Motor neuron (in vitro differentiated cells): ENCODE results near the gene ZNF518B. TPM values are rescaled to one million over a fixed set of nuclear protein-coding genes. Genes with fewer than 3 reads are reported as not detected.

Source experiments
- ATAC-seq, 8 experiments: fragments of 200-7000 bp; cut with Tn5 transposase; replicated peaks in 6 of 8; 2 replicates each; pipeline ENCODE4 v1.8.0; 2021; ENCODE audit warnings: mild to moderate bottlenecking in 8 of 8, moderate library complexity in 8 of 8
- H3K27ac ChIP-seq, 2 donors: fragments of 250-450 bp; sonication (Bioruptor Pico); 2 replicates each; pipeline ENCODE4 v1.9.0; 2021; ENCODE audit warnings: antibody characterized with exemption in 2 of 2, mild to moderate bottlenecking in 2 of 2, moderate library complexity in 1 of 2
- H3K4me1 ChIP-seq, 2 donors: fragments of 250-450 bp; sonication (Bioruptor Pico); replicated peaks in 1 of 2; 2 replicates each; pipeline ENCODE4 v1.6.1; 2021; ENCODE audit warnings: antibody characterized with exemption in 2 of 2, mild to moderate bottlenecking in 2 of 2, moderate library complexity in 1 of 2
- H3K4me3 ChIP-seq, 5 donors: fragments of 250-450 bp; sonication (Bioruptor Pico); 2 replicates each; pipeline ENCODE4 v1.9.0; 2021; ENCODE audit warnings: antibody characterized with exemption in 5 of 5, mild to moderate bottlenecking in 5 of 5, moderate library complexity in 4 of 5
- WGBS, 10 experiments: fragments of 450-650 bp; shearing (Covaris generic); methylation state at CpG; one replicate each; pipeline ENCODE4 v1.0.0; 2022; 5-methylcytosine and 5-hydroxymethylcytosine counted together
- in situ Hi-C, 9 experiments: fragments of 400-800 bp; cut with MboI; loops; one replicate each; pipeline ENCODE4 v1.15.0; 2021; ENCODE audit warnings: low sequenced_read_pairs in 9 of 9, low pct_unique_long_range_greater_than_20kb in 2 of 9; ENCODE audit not compliant: unreplicated experiment in 9 of 9
- total RNA-seq, 8 experiments: library from RNA; unstranded; fragments of 300-600 nt; gene quantifications; 2 replicates each; pipeline versions ENCODE4 v1.2.3 to v1.2.4, GENCODE V29; 2022

The ZNF518B gene
- 10 to 100 TPM; 10.0 to 52.1 (median 40.0) TPM for total RNA-seq

GRCh38 chr4:10457255-10457801 is at the start of gene ZNF518B:
TSS of gene ZNF518B (minus strand) at chr4:10457426. CDS start at chr4:10446328, 11,098 bp downstream.
- peak; percentile 63 to 84 (median 80) for ATAC-seq
- H3K27ac ChIP-seq = peak within 1 kb of the TSS; percentile 66 to 82

GRCh38 chr4:10506077-10506476 is 48.9 kb upstream of the ZNF518B start:
- WGBS, 10 experiments = 0 to 97% (median 86%) methylated on average over 1 to 4 of the region's 4 CpGs; no CpG with 5 or more reads in 1 of the 10 experiments
- Histone ChIP-seq H3K4me1 (no peaks in the 10 kb centered on the region), H3K27ac (no peak overlapping the region), H3K4me3 (no peak overlapping the region)
- ATAC-seq = no peak
- in situ Hi-C loops = loop anchor here in 1 of 9 experiments (25.0 kb wide), 1 partner anchor 344 kb away; no protein-coding TSS in a partner anchor

More at GRCh38 chr4:10457255-10457801, at the start of gene ZNF518B:
- 10 to 42% (median 33%) methylated on average over 4 to 15 of the region's 60 CpGs; no CpG with 5 or more reads in 7 of the 10 experiments for WGBS, 10 experiments
- in situ Hi-C loops = no loop called here
- peak within 1 kb of the TSS; percentile 66 to 87 (median 74) for H3K4me3 ChIP-seq
- peaks cover 10 to 12% of the 10 kb centered on the region in 2 donors for H3K4me1 ChIP-seq

GRCh38 chr4:10504570-10505179 is 47.4 kb upstream of the ZNF518B start:
- WGBS, 10 experiments = 0 to 93% (median 43%) methylated on average over 1 to 5 of the region's 5 CpGs
- in situ Hi-C loops = loop anchor here in 1 of 9 experiments (25.0 kb wide), 1 partner anchor 342 kb away; no protein-coding TSS in a partner anchor
- H3K27ac ChIP-seq = no peak overlapping the region
- no peak overlapping the region for H3K4me3 ChIP-seq
- no peak for ATAC-seq
- H3K4me1 ChIP-seq = no peaks in the 10 kb centered on the region

- Histone ChIP-seq H3K27ac (no peak overlapping the region), H3K4me1 (no peaks in the 10 kb centered on the region), H3K4me3 (no peak overlapping the region)
- no peak for ATAC-seq
- WGBS, 10 experiments = 7 to 100% (median 98%) methylated on average over 1 to 5 of the region's 5 CpGs; no CpG with 5 or more reads in 1 of the 10 experiments
- in situ Hi-C loops = loop anchor here in 1 of 9 experiments (25.0 kb wide), 1 partner anchor 340 kb away; no protein-coding TSS in a partner anchor
Measured at GRCh38 chr4:10502717-10503116, 45.5 kb upstream of the ZNF518B start.

GRCh38 chr4:10500776-10501175 is 43.5 kb upstream of the ZNF518B start:
- Histone ChIP-seq H3K4me1 (peaks cover 4 to 7% of the 10 kb centered on the region in 2 donors), H3K27ac (no peak overlapping the region), H3K4me3 (no peak overlapping the region)
- 0 to 89% (median 74%) methylated on average over 1 to 5 of the region's 6 CpGs; no CpG with 5 or more reads in 2 of the 10 experiments for WGBS, 10 experiments
- no peak for ATAC-seq
- in situ Hi-C loops = loop anchor here in 1 of 9 experiments (25.0 kb wide), 1 partner anchor 338 kb away; no protein-coding TSS in a partner anchor

GRCh38 chr4:10496200-10496599 is 39.0 kb upstream of the ZNF518B start:
- in situ Hi-C loops = no loop called here

GRCh38 chr4:10495651-10496050 is 38.4 kb upstream of the ZNF518B start:
- Histone ChIP-seq H3K4me1 (peaks cover 16 to 17% of the 10 kb centered on the region in 2 donors), H3K27ac (no peak overlapping the region), H3K4me3 (no peak overlapping the region)
- ATAC-seq = no peak
- in situ Hi-C loops = no loop called here
- 13 to 84% (median 59%) methylated on average over 1 to 7 of the region's 8 CpGs; no CpG with 5 or more reads in 2 of the 10 experiments for WGBS, 10 experiments

More at GRCh38 chr4:10496200-10496599, 39.0 kb upstream of the ZNF518B start:
- H3K4me3 ChIP-seq = no peak overlapping the region
- no peak overlapping the region for H3K27ac ChIP-seq
- H3K4me1 ChIP-seq = peaks cover 16 to 17% of the 10 kb centered on the region in 2 donors
- 0 to 30% (median 17%) methylated on average over 1 to 4 of the region's 4 CpGs; no CpG with 5 or more reads in 3 of the 10 experiments for WGBS, 10 experiments
- peak in 2 of 8 experiments; percentile 35 to 40 for ATAC-seq

GRCh38 chr4:10492464-10492863 is 35.2 kb upstream of the ZNF518B start:
- 0 to 80% (median 18%) methylated on average over 2 to 10 of the region's 11 CpGs; no CpG with 5 or more reads in 5 of the 10 experiments for WGBS, 10 experiments
- in situ Hi-C loops = no loop called here

GRCh38 chr4:10491401-10491800 is 34.2 kb upstream of the ZNF518B start:
- ATAC-seq = no peak
- Histone ChIP-seq H3K4me1 (peaks cover 12 to 16% of the 10 kb centered on the region in 2 donors), H3K4me3 (no peak overlapping the region), H3K27ac (no peak overlapping the region)
- WGBS, 10 experiments = 33 to 100% (median 91%) methylated on average over 1 to 3 of the region's 3 CpGs; no CpG with 5 or more reads in 2 of the 10 experiments
- in situ Hi-C loops = no loop called here

More at GRCh38 chr4:10492464-10492863, 35.2 kb upstream of the ZNF518B start:
- no peak overlapping the region for H3K4me3 ChIP-seq
- H3K4me1 ChIP-seq = peaks cover 16 to 17% of the 10 kb centered on the region in 2 donors
- no peak overlapping the region for H3K27ac ChIP-seq
- ATAC-seq = peak in 4 of 8 experiments; percentile 56 to 88 (median 77)

GRCh38 chr4:10490996-10491395 is 33.8 kb upstream of the ZNF518B start:
- no peak overlapping the region for H3K4me3 ChIP-seq
- H3K27ac ChIP-seq = no peak overlapping the region
- no peak for ATAC-seq
- in situ Hi-C loops = no loop called here
- 0 to 100% (median 83%) methylated on average over 1 to 5 of the region's 5 CpGs; no CpG with 5 or more reads in 1 of the 10 experiments for WGBS, 10 experiments
- peaks cover 10 to 14% of the 10 kb centered on the region in 2 donors for H3K4me1 ChIP-seq

GRCh38 chr4:10482913-10483312 is 25.7 kb upstream of the ZNF518B start:
- ATAC-seq = no peak
- in situ Hi-C loops = no loop called here
- 0 to 100% (median 87%) methylated on average over 1 to 4 of the region's 5 CpGs; no CpG with 5 or more reads in 1 of the 10 experiments for WGBS, 10 experiments
- H3K27ac ChIP-seq = no peak overlapping the region
- no peak overlapping the region for H3K4me3 ChIP-seq
- H3K4me1 ChIP-seq = no peaks in the 10 kb centered on the region

GRCh38 chr4:10480616-10481015 is 23.4 kb upstream of the ZNF518B start:
- in situ Hi-C loops = no loop called here
- Histone ChIP-seq H3K4me3 (no peak overlapping the region), H3K4me1 (no peaks in the 10 kb centered on the region), H3K27ac (no peak overlapping the region)
- WGBS, 10 experiments = 38 to 98% (median 80%) methylated on average over 1 to 5 of the region's 5 CpGs; no CpG with 5 or more reads in 1 of the 10 experiments
- ATAC-seq = no peak

- in situ Hi-C loops = no loop called here
- H3K4me1 ChIP-seq = no peaks in the 10 kb centered on the region
- H3K27ac ChIP-seq = no peak overlapping the region
- no peak overlapping the region for H3K4me3 ChIP-seq
- no peak for ATAC-seq
Measured at GRCh38 chr4:10478621-10479020, 21.4 kb upstream of the ZNF518B start.
